Activated CD4-positive, CD25-positive, alpha-beta regulatory T cell (primary cell): ENCODE results near the gene TNFSF9.
"Not testable (repeated sequence)": the region's sequence is repeated elsewhere in the genome, so short reads cannot be mapped to it uniquely, and the experiment has no call there.

Source experiments
- DNase-seq, 4 experiments: peaks; one replicate each; lab custom pipeline; 2025; lab: John Stamatoyannopoulos, UW

TNFSF9 gene

DNA sequence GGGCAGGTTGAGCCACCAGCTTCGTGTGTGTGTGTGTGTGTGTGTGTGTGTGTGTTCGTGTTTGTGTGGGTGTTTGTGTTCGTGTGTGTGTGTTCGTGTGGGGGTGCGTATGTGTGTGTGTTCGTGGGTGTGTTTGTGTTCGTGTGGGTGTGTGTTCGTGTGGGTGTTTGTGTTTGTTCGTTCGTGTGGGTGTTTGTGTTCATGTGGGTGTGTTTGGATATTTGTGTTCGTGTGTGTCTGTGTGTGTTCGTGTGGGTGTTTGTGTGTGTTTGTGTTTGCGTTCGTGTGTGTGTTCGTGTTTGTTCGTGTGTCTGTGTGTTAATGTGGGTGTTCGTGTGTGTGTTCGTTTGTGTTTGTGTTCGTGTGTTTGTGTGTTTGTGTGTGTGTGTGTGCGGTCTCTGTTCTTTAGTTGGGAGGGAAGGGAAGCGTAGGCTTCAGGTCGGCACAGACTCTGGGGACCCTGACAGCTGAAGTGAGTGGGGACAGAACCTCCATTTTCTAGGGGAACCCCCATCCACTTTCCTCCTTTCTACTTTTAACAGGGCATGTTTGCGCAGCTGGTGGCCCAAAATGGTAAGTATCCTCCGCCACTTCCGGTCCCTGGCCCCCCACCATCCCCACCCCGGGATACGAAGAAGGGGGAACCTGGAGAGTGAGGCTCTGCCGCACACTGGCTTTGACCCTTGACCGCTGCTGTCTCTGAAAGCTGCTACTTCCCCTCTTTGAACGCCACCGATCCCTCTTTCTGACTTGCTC is 1.6 kb downstream of the TNFSF9 start:
- no peak for DNase-seq

DNA sequence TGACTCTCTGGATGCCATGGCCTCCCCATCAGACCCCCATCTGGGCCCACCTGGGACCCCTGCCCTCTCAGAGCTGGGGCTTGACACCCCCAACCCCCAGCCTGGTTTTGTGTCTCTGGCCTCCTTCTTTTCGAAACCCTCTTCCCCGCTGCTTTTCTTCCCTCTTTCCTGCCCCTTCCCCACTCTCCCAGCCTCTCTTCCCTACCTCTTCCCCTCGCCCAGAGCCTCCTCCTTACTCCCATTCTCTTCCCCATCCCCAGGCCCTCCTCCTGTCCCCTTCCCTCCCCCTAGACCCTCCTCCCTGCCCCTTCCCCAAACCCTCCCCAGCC is 2.1 kb downstream of the TNFSF9 start:
- no peak for DNase-seq

DNA sequence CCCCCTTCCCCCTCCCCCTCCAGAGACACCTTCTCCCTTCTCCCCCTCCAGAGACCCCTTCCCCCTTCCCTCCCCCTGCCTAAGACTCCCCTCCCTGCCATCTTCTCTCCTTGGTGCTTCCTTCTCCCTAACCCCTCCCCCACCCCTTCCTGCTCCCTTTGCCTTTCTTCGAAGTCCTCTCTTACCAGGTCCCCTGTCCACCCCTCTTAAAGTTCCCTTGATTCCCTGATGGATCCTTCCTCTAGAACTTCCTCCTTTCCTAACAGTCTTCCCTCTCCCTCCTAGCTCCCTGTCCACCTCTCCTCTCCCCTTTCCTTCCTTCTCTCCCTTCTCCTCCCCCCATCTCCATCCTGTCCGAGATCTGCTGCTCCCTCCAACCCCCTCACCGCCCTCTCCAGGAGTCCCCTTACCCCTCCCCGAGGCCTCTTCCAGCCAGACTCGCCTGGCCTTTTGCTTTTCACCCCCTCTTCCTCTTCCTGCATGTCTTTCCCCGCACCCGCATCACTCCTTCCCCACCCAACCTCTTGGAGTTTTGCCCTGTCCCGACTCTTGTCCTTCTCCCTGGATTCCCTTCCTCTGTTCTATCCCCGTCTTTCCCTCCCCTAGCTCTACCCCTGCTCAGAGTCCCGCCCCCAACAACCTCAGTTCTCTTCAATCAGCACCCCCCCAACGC is 3.1 kb downstream of the TNFSF9 start:
- DNase-seq: no peak

DNA sequence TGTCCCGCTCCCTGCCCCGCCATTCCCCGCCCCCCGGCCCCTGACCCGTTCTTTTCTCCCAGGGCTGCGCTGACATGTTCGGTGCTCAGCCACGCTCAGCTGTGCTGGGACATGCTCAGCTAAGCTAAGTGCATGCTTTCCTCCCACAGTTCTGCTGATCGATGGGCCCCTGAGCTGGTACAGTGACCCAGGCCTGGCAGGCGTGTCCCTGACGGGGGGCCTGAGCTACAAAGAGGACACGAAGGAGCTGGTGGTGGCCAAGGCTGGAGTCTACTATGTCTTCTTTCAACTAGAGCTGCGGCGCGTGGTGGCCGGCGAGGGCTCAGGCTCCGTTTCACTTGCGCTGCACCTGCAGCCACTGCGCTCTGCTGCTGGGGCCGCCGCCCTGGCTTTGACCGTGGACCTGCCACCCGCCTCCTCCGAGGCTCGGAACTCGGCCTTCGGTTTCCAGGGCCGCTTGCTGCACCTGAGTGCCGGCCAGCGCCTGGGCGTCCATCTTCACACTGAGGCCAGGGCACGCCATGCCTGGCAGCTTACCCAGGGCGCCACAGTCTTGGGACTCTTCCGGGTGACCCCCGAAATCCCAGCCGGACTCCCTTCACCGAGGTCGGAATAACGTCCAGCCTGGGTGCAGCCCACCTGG is 3.7 kb downstream of the TNFSF9 start:
- no peak for DNase-seq

DNA sequence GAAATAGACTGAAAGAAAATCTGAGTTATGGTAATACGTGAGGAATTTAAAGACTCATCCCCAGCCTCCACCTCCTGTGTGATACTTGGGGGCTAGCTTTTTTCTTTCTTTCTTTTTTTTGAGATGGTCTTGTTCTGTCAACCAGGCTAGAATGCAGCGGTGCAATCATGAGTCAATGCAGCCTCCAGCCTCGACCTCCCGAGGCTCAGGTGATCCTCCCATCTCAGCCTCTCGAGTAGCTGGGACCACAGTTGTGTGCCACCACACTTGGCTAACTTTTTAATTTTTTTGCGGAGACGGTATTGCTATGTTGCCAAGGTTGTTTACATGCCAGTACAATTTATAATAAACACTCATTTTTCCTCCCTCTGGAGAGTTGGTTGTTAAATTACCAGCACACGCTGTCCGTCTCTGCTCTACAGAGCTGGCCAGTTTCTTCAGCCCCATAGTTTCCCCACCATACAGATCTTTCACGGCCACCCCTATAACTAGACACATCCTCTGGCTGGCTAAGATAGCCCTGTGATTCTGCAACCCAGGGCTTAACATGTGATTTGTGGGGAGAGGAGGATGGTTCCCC is 4.8 kb downstream of the TNFSF9 start:
- DNase-seq: no peak

DNA sequence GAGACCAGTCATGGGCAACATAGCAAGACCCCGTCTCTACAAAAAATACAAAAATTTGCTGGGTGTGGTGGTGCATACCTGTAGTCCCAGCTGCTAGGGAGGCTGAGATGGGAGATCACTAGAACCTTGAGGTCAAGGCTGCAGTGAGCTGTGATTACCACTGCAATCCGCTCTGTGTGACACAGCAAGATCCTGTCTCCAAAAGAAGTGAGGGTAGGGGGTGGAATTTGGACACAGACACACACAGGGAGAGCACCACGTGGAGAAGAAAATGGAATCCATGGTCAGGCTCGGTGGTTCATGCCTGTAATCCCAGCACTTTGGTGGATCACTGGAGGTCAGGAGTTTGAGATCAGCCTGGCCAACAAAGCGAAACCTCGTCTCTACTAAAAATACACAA is 8.7 kb downstream of the TNFSF9 start:
- DNase-seq: no peak

DNA sequence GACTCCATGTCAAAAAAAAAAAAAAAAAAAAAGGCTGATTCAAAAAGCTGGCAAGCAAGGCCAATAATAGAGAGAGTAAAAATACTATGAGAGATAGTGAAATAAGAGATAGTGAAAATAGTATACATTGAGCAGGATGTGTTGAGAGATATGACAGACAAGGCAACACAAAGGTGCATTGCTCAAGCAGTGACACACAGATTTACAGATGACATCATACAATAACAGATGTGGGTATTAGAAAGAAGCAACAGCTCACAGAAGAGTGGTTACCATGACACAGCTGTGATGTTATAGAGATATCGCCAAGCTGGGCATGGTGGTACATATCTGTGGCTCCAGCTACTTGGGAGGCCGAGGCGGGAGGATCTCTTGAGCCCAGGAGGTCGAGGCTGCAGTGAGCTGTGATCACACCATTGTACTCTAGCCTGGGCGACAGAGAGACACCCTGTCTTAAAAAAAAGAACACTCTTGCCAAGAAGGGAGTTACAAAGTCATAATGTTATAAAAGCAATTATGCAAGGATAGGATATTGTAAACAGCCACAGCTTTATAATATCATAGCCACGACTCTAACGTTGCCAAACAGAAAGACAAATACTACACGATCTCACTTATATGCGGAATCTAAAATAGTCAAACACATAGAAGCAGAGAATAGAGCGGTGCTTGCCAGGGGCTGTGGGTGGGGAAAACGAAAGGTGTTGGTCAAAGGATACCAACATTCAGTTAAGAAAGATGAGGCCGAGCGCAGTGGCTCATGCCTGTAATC is 10.3 kb downstream of the TNFSF9 start:
- DNase-seq: no peak

DNA sequence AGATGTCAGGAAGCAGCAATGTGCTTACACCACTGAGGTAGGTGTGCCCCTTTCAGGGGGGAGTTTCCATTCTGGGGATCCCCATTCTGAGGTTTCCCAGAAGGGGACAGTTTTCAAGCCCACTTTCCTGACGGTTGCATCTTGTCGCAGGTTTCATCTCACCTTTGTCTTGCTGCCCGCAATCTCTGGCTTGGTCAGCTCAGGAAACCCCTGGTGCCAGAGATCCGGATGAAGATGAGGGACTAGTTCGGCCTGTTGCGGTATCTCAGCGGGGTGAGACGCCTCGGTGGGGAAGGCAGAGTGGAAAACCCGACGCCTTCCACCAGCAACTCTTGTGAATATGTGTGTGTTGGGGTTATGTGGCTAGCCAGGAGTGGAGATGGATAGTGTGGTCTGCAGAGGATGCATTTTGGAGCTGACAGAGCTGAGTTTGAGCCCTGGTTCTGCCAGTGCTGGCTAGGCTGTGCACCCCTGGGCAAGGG is 13.1 kb downstream of the TNFSF9 start:
- DNase-seq: no peak

DNA sequence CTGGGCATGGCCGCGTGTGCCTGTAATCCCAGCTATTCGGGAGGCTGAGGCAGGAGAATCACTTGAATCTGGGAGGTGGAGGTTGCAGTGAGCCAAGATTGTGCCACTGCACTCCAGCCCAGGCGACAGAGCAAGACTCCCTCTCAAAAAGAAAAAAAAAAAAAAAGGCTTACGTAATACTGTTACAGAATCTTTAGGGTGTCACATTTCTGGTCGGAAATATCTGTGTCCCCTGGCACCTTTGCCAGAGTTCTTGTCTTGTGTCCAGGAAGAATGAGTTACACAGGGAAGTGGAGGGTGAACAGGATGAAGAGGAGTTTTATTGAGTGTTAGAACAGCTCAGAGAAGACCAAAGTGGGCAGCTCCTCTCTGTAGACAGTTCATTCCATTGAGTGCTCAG is 19.9 kb downstream of the TNFSF9 start:
- DNase-seq: not testable (repeated sequence)

DNA sequence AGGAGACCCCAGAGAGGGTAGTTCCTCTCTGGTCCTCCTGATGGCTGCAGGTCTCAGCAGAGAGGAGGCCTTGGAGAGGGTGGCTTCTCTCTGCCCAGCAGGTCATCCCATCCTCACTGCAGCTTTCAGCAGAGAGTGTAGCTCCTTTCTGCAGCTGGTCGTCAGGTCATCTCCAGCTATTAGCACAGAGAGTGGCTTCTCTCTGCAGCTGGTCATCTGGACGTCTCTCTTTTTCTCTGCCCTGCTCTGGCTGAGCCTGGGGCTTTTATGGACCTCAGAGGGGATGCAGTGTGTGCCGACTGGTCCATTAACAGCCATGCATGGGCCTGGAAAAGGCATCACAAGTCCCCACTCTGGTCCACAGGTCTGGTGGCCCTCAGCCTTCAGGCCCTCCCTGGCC is 20.3 kb downstream of the TNFSF9 start:
- no peak for DNase-seq

DNA sequence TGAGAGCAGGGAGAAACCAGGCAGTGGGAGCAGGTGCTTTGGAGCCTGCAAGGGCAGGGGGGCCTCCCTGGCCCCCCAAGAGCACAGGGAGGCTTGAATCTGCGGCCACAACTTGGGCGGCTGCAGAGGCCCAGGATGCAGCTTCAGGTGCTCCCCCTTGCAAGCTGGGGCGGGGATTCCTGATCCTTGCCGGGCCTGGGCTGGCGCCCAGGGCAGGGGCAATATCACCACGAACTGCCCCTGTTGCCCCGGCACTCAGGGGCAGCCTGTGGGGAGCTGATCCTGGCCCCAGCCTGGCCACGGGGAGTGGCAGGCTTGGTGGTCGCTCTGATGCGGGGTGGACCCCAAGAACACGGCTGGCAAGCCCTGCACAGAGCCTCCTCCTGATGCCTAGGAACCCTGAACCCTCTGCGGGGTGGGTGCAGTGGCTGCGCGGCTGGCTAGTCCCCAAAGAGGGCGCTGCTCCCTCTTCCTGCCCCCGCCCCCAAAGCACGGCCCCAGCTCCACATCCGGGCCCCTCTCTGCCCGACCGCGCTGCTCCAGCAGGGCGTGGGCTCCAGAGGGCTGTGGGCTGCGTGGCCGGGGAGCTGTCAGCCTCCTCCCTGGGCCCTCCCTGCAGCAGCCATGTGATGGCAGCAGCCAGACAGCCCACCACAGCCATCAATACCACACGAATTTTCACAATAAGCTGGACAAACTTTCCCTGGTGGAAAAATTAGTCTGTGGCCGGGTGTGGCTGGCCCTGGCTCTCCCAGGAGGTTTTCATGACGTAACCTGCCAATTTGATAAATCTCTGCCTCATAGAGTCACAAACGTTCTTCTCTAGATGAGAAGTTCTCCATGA is 21.0 kb downstream of the TNFSF9 start:
- DNase-seq: peak in 3 of 4 experiments; percentile 29 to 55 (median 52)

DNA sequence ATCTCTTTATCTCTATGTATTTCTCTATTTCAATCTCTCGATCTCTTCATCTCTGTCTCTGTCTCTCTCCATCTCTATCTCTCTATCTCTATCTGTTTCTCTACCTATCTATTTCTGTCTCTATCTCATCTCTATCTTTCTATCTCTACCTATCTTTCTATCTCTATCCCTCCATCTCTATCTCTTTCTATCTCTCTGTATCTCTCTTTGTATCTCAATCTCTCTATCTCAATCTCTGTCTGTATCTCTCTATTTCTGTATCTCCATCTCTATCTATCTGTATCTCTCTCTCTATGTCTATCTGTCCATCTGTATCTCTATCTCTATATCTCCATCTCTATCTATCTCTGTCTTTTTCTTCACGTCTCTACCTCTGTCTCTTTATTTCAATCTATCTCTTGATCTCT is 25.2 kb downstream of the TNFSF9 start:
- DNase-seq: no peak

DNA sequence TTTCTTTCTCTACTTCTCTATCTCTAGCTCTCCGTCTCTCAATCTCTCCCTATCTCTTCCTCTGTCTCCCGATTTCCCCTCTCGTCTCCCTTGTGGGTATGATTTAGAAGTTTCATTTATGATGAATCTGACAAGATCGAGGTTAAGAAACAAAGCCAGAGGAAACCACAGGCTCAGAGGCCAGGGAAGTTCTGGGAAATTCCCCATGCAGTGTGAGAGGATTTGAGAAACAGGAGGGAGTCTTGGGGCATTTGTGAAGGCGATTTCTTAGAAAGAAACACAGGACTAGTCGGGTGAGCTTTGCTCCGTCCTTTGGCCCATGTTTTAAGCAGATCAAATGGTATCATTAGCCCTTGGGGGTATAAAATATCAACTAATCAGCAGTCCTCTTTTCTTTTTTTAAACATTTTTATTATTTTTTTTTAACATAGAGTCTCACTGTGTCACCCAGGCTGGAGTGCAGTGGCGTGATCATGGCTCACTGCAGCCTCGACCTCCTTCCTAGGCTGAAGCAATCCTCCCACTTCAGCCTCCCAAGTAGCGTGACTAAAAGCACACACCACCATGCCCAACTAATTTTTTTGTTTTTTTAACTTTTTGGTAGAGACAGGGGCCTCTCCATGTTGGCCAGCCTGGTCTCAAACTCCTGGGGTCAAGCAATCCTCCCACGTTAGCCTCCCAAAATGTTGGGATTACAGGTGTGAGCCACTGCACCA is 25.8 kb downstream of the TNFSF9 start:
- DNase-seq: no peak

DNA sequence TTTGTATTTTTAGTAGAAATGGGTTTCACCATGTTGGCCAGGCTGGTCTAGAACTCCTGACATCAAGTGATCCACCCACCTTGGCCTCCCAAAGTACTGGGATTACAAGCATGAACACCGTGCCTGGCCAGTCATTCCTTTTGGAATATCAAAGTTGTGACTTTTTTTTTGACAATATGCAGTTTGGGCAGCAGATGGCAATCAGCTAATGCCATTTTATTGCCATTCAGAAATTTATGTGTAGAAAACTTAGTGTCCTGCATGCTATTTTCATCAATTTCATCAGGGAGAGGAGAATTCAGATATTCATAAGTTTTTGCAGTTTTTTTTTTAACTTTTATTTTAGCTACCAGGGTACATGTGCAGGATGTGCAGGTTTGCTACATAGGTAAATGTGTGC is 31.6 kb downstream of the TNFSF9 start:
- DNase-seq: not testable (repeated sequence)

DNA sequence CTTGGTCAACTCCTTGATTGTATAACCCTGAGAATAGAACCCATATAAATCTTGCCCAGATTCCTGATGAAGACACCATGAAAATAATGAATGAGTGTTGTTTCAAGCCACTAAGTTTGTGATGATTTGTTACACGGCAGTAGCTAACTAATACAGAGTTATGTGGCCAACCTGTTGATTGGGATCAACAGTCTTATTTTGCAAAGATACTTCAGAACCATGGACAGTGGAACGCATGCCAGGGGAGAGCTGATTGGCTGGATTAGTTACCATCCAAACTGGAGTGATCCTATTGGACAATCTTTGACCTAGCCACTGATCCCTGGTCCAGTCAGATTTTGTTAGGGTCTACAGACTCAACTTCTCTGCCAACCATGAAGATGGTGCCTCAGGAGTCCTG is 33.6 kb downstream of the TNFSF9 start:
- no peak for DNase-seq

DNA sequence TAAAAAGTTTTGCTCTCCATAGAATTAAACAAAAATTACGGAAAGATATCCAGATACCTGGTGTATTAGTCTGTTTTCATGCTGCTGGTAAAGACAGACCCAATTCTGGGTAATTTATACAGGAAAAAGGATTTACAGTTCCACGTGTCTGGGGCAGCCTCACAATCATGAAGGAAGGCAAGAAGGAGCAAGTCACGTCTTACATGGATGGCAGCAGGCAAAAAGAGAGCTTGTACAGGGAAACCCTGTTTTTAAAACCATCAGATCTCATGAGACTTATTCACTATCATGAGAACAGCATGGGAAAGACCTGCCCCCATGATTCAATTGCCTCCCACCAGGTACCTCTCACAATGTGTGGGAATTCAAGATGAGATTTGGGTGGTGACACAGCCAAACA is 35.9 kb downstream of the TNFSF9 start:
- not testable (repeated sequence) for DNase-seq

DNA sequence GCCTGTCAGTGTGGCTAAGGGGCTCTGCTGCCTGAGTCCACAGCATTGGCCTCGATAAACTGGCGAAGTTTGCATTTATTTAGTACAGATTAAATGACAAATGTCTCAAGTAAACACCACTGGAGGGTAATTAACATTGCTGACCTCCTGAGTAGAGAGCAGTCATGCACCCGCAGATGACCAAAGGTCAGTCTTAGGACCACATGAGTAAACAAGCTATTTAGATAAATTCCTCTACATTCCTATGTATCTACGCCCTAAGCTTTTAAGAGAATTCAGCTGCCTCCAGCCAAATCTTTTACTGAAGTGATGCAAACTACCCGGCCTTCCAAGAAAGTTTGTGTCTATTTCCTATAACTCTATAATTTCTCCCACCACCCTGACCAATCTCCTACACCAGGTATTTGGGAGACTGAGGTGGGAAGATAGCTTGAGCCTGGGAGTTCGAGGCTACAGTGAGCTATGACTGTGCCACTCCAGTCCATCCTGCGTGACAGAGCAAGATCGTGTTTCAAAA is 37.2 kb downstream of the TNFSF9 start:
- no peak for DNase-seq

DNA sequence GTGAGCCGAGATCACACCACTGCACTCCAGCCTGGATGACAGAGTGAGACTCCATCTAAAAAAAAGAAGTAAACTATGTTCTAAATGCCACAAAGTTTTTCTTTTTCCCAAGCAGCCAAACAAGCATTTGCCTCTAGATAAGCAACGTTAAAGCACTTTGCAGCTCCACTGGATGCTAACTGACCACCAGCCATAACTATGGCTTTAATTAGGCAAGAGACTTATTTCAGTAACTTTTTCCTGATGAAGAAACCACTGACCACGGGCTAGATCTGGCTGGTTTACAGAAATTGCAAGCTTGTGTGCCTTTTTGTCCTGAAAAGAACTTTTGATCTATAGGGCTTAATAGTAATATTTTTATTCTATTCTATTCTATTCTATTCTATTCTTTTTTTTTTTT is 38.0 kb downstream of the TNFSF9 start:
- DNase-seq: no peak

DNA sequence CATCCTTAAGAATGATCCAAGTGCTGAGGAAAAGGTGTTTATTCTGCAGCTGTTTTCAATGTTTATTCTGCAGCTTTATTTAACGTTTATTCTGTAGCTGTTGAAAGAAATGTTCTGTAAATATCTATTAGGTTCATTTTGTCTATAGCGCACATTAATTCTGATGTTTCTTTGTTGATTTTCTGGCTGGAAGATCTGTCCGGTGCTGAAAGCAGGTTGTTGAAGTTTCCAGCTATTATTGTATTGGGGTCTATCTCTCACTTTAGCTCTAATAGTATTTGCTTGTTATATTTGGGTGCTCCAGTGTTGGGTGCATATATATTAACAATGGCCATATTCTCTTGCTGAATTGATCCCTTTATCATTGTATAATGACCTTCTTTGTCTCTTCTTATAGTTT is 39.9 kb downstream of the TNFSF9 start:
- no peak for DNase-seq

DNA sequence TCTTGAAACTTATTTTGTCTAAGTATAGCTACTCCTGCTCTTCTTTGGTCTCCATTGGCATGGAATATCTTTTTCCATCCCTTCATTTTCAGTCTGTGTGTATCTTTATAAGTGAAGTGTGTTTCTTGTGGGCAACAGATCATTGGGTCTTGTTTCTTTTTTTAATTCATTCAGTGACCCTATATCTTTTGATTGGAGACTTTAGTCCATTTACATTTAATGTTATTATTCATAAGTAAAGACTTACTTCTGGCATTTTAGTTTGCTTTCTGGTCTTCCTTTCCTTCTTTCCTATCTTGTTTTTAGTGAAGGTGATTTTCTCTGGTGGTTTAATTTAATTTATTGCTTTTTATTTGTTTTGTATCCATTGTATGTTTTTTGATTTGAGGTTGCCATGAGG is 40.3 kb downstream of the TNFSF9 start:
- DNase-seq: no peak
